ENCODE measurements around the gene CD226.

The CD226 gene

DNA sequence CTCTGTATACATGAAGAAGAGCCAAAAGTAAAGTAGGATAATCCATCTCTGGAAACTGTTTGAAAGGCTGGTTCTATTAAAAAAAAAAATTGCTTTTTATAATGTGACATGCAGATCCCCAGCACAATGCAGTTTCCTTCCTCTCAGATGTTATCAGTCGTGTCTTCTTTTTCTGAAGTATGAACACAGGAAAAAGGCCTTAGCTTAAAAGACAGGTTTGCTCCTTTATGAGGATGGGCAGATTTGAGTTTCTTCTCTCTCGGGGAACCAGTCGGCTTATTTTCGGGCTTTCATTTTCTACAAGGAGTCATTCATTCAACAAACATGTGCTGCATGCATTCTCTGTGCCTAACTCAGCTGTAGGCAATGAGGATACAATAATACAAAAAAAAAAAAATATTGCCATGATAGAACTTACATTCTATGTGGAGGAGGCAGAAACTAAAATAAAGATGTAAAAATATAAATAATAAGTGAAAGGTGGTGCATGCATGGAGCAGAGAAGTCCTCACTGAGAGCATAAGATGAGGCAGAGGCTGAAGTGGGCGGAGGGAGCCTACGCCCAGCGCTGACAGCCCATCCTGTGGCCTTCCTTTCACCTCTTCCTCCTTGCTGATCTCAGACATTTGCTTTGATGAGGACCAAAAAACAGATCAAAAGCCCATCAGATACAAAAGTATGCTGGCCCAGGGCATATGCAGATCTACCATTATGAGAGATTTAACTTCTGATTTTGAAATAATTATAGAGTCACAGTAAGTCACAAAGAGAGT, at the start of gene CD226:
Gene CD226, minus strand, starts transcription at position 513 of the 773 bp plus-strand sequence. Its CDS starts 467 bp downstream, at position 46.
- Mint-ChIP-seq H3K27ac (ENCODE audit: low read depth) (peak within 1 kb of the TSS; percentile 63), H3K9me3 (no peaks in the 10 kb centered on the region), H3K4me3 (peak within 1 kb of the TSS; percentile 75), H3K27me3 (no peaks in the 10 kb centered on the region), H3K4me1 (peaks cover 18% of the 10 kb centered on the region), H3K36me3 (ENCODE audit: insufficient read depth) (peaks cover 7% of the 10 kb centered on the region)
- DNase-seq (ENCODE audit: low spot score in 2 of 2): no peak
- ATAC-seq (replicated peaks; ENCODE audit: extremely low read depth, poor library complexity, severe bottlenecking): peak; percentile 69

DNA sequence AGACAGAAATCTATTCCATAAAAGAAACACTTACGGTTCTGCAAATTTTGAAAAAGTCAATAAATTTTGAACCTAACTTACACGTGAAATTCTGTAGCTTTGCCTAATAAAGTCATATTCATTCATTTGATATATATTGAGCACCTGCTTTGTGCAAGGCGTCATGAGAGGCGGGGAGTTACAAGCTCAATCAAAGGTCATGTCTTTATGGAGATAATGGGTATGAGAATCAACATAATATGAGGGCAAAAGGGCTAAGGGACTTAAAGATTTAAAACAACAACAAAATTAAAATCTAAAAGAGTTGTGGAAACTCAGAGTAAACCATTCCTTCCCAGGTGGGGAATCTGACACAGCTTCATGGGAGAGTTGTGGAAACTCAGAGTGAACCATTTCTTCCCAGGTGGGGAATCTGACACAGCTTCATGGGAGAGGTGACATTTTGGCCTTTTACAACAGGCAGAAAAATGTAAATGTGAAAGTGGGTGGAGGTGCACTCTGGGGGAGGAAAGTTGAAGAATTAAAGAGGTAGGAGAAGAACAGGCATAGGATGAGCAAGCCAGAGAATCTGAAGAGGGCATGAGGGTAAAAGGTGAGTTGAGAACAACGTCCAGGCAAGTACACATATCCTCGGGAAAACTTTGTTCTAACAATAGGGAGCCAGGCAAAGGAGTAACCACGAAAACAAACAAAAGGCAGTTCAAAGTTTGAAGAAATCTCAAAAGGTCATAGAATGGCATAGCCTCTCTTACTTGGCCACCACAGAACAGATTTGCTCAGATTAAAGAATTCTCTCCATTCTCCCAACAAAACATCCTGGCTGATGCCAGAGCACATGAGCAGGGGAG, 49.5 kb upstream of the CD226 start:
- Mint-ChIP-seq H3K27ac (ENCODE audit: low read depth) (no peak overlapping the region), H3K4me3 (no peak overlapping the region), H3K27me3 (no peaks in the 10 kb centered on the region), H3K4me1 (no peaks in the 10 kb centered on the region), H3K36me3 (ENCODE audit: insufficient read depth) (peaks cover 5% of the 10 kb centered on the region), H3K9me3 (no peaks in the 10 kb centered on the region)
- DNase-seq (ENCODE audit: low spot score in 2 of 2): no peak
- no peak for ATAC-seq (replicated peaks; ENCODE audit: extremely low read depth, poor library complexity, severe bottlenecking)

DNA sequence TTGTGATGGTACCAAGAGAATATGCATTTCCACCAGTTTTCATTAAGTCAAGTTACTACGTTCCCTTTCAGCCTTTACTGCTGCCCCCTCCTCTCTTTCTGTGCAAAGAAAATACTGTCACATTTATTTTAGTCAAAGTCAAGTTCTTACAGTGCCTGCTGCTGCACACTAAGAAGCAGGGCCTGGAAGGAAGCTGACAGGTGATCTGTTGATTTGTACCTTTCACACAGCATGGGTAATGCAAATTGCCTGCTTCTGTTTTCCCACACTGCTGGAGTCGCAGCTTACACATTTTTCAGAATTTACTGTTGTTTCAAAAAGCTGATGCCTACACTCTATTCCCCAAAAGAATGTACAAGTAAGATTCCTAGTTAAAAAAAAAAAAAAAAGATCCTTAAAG, 48.7 kb upstream of the CD226 start:
- H3K36me3 Mint-ChIP-seq (ENCODE audit: insufficient read depth): peaks cover 5% of the 10 kb centered on the region
- H3K27me3 Mint-ChIP-seq: no peaks in the 10 kb centered on the region
- DNase-seq (ENCODE audit: low spot score in 2 of 2) (no peak), ATAC-seq (replicated peaks; ENCODE audit: extremely low read depth, poor library complexity, severe bottlenecking) (no peak)
- H3K27ac Mint-ChIP-seq (ENCODE audit: low read depth): no peak overlapping the region
- no peak overlapping the region for H3K4me3 Mint-ChIP-seq
- H3K9me3 Mint-ChIP-seq: no peaks in the 10 kb centered on the region
- H3K4me1 Mint-ChIP-seq: no peaks in the 10 kb centered on the region

DNA sequence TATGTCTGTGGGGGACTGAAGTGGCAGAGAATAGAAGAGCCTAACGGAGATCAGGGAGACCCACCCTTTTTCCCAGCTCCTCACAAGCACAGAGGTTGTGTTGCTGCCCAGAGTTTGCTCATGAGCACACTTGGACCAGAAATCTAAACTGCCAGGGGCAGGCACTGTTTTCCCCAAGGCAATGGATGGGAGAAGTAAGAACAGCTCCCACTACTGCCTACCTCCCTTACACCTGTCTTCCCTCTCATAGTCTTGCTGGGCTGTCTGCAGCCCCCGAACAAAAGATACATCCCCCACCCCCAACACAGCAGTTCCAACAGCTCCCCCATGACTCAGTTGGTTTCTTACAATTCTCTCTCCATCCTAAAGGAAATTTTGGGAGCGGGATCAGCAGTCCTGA, 48.1 kb upstream of the CD226 start:
- no peak overlapping the region for H3K27ac Mint-ChIP-seq (ENCODE audit: low read depth)
- H3K9me3 Mint-ChIP-seq: no peaks in the 10 kb centered on the region
- DNase-seq (ENCODE audit: low spot score in 2 of 2): no peak
- H3K4me3 Mint-ChIP-seq: no peak overlapping the region
- no peaks in the 10 kb centered on the region for H3K4me1 Mint-ChIP-seq
- peaks cover 3% of the 10 kb centered on the region for H3K36me3 Mint-ChIP-seq (ENCODE audit: insufficient read depth)
- no peaks in the 10 kb centered on the region for H3K27me3 Mint-ChIP-seq
- ATAC-seq (replicated peaks; ENCODE audit: extremely low read depth, poor library complexity, severe bottlenecking): no peak

DNA sequence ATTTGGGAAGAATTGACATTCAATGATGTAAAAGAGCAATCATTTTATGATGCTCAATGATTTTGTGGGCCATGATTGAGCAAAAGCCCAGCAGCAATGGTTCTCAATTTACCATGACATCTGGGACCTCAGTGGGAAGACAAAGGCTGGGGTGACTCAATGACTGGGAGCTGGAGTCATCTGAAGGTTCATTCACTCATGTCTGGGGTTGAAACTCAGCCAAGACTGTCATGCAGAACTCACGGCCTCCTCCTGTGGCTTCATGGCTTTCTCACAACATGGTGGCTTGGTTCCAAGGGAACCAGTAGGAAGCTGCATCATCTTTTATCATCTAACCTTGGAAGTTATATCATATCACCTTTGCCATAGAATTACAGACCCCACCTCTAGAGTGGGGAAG, 45.1 kb upstream of the CD226 start:
- Mint-ChIP-seq H3K27me3 (no peaks in the 10 kb centered on the region), H3K36me3 (ENCODE audit: insufficient read depth) (peaks cover 3% of the 10 kb centered on the region), H3K4me3 (no peak overlapping the region), H3K4me1 (no peaks in the 10 kb centered on the region), H3K9me3 (peaks cover 13% of the 10 kb centered on the region), H3K27ac (ENCODE audit: low read depth) (no peak overlapping the region)
- ATAC-seq (replicated peaks; ENCODE audit: extremely low read depth, poor library complexity, severe bottlenecking) (no peak), DNase-seq (ENCODE audit: low spot score in 2 of 2) (no peak)

DNA sequence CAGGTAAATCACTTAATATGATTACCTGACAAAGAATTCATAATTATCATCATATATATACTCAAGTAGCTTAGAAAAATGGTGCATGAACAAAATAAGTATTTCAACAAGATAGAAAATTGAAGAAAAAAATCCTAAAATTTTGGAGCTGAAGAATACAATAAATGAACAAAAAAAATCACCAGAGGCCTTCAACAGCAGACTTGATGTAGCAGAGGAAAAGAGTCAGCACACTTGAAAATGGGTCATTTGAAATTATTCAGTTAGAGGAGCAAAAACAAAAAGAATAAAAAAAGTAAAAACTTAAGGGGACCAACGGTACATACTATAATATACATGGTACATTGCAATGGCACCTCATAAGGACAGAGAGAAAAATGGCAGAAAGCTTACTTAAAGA, 40.2 kb upstream of the CD226 start:
- no peak overlapping the region for H3K27ac Mint-ChIP-seq (ENCODE audit: low read depth)
- no peak for DNase-seq (ENCODE audit: low spot score in 2 of 2)
- no peak overlapping the region for H3K4me3 Mint-ChIP-seq
- H3K27me3 Mint-ChIP-seq: no peaks in the 10 kb centered on the region
- peaks cover 4% of the 10 kb centered on the region for H3K36me3 Mint-ChIP-seq (ENCODE audit: insufficient read depth)
- no peak for ATAC-seq (replicated peaks; ENCODE audit: extremely low read depth, poor library complexity, severe bottlenecking)
- H3K4me1 Mint-ChIP-seq: peaks cover under 1% of the 10 kb centered on the region
- peaks cover 25% of the 10 kb centered on the region for H3K9me3 Mint-ChIP-seq

DNA sequence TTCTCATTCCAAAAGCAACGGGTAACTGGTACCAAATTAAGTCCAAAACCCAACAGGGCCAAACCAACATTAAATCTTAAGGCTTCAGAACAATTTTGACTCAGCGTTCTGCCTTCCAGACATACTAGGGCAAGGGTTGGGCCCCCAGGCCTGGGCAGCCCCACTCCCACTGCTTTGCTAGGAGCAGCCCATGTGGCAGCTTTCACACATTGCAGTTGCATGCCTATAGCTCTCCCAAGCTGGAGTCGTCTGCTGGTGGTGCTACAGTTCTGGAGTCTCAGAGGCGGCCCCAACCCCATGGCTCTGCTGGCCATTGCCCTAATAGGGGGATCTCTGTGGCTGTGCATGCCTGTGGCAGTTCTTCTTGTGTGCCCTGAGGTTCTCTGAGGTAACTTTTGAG, 37.6 kb upstream of the CD226 start:
- ATAC-seq (replicated peaks; ENCODE audit: extremely low read depth, poor library complexity, severe bottlenecking): no peak
- Mint-ChIP-seq H3K4me3 (no peak overlapping the region), H3K4me1 (peaks cover 19% of the 10 kb centered on the region), H3K27ac (ENCODE audit: low read depth) (no peak overlapping the region), H3K9me3 (peaks cover 23% of the 10 kb centered on the region), H3K36me3 (ENCODE audit: insufficient read depth) (peaks cover 4% of the 10 kb centered on the region), H3K27me3 (no peaks in the 10 kb centered on the region)
- DNase-seq (ENCODE audit: low spot score in 2 of 2): no peak

DNA sequence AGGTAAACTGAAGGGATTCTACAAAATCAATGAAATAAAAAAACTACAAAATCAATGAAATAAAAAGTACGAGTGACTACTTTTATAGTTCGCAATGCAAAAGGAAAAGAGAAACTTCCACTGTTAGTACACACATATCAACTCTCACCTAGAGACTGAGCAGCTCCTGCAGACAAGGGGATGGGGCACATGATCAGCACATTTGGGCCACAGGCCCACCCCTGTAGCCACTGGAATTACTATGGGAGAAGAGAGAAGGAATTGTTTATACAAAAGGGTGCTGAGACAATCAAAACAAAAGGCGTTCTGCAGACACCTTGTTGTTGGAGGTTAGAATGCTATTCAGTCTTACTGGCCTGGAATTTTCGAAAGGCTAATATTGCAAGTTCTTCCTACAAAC, 34.7 kb upstream of the CD226 start:
- H3K27me3 Mint-ChIP-seq: no peaks in the 10 kb centered on the region
- peaks cover 3% of the 10 kb centered on the region for H3K36me3 Mint-ChIP-seq (ENCODE audit: insufficient read depth)
- no peak overlapping the region for H3K4me3 Mint-ChIP-seq
- peaks cover 9% of the 10 kb centered on the region for H3K9me3 Mint-ChIP-seq
- peaks cover 19% of the 10 kb centered on the region for H3K4me1 Mint-ChIP-seq
- no peak for ATAC-seq (replicated peaks; ENCODE audit: extremely low read depth, poor library complexity, severe bottlenecking)
- no peak for DNase-seq (ENCODE audit: low spot score in 2 of 2)
- H3K27ac Mint-ChIP-seq (ENCODE audit: low read depth): no peak overlapping the region

DNA sequence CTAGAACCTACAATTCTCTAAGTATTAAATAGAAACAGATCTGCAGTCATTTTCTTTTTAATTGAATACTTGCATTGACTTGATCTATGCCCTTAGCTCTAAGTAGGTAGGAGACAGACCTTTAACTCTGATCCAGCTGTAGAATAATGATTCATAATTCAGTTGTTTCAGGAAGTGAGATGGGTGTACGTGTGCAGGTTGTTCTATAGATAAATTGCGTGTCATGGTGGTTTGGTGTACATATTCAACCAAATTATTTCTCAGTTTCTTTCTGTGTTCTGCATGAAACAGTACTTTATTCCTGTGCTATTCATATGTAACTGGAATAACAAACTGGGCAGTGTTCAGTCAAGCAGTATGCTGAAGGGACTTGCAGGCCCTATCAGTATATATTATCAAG, 34.3 kb upstream of the CD226 start:
- H3K9me3 Mint-ChIP-seq: peaks cover 8% of the 10 kb centered on the region
- H3K4me3 Mint-ChIP-seq: no peak overlapping the region
- peaks cover 3% of the 10 kb centered on the region for H3K36me3 Mint-ChIP-seq (ENCODE audit: insufficient read depth)
- peaks cover 19% of the 10 kb centered on the region for H3K4me1 Mint-ChIP-seq
- no peaks in the 10 kb centered on the region for H3K27me3 Mint-ChIP-seq
- no peak for ATAC-seq (replicated peaks; ENCODE audit: extremely low read depth, poor library complexity, severe bottlenecking)
- H3K27ac Mint-ChIP-seq (ENCODE audit: low read depth): no peak overlapping the region
- no peak for DNase-seq (ENCODE audit: low spot score in 2 of 2)

DNA sequence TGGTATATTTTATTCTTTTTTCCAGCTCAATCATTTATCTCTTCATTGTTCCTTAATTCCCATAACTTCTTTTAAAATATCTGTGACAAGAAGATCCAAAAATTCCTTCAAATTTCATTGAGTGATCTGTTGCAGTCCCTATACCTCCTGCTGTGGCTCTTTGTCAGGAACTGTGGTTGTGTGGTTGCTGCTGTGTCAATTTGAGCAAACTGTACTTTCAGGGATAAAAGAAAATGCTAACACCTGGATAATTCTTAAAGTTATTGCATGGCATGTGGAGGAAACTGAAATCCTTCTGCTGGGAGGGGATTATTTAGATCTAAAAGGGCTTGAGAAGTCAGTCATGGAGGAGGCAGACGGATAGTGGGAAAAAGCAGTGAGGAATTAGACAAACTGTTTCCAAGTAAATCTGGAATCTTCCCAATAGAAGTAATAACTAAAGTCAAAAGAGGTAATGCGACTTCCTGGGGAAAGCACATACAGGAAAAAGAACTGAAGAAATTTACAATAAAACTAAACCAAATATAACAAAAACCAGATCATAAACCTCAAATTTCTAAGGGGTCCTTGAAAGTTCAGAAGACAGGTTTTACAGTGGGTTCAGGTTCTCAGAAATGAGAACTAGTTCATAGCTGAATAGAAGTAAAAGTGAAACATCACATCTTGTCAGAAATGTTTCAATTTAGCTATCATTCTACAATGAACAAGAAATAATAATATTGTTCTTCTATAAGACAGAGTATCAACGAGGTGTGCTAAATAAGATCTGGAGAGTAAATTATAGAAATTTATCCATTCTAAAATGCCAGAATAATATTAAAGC, 33.5 kb upstream of the CD226 start:
- Mint-ChIP-seq H3K4me3 (no peak overlapping the region), H3K27me3 (no peaks in the 10 kb centered on the region), H3K4me1 (peaks cover 19% of the 10 kb centered on the region), H3K36me3 (ENCODE audit: insufficient read depth) (peaks cover 3% of the 10 kb centered on the region), H3K9me3 (peaks cover 7% of the 10 kb centered on the region), H3K27ac (ENCODE audit: low read depth) (peak overlapping the region; percentile 2)
- DNase-seq (ENCODE audit: low spot score in 2 of 2) (no peak), ATAC-seq (replicated peaks; ENCODE audit: extremely low read depth, poor library complexity, severe bottlenecking) (no peak)

DNA sequence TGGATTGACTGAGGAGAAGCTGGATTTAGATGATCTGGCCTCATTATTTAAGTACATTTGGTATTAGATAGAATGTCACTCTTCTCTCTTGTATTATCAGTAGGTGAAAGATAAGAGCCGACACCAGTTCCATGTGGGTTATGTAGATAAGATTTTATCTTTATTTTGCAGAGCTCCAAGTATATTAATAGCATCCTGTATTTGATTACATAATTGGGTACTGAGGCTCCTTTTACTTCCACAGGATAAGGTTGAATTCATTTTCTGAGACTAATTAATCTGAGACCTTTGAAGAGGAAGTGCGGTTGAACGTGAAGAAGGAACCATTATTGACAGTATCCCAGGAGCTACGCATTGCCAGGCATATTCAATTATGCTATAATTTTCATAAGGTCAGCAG, 32.8 kb upstream of the CD226 start:
- Mint-ChIP-seq H3K4me1 (peaks cover 19% of the 10 kb centered on the region), H3K4me3 (no peak overlapping the region), H3K27me3 (no peaks in the 10 kb centered on the region), H3K36me3 (ENCODE audit: insufficient read depth) (peaks cover 3% of the 10 kb centered on the region), H3K9me3 (peaks cover 13% of the 10 kb centered on the region), H3K27ac (ENCODE audit: low read depth) (no peak overlapping the region)
- DNase-seq (ENCODE audit: low spot score in 2 of 2): no peak
- no peak for ATAC-seq (replicated peaks; ENCODE audit: extremely low read depth, poor library complexity, severe bottlenecking)
